SK-N-SH treated with all-trans-retinoic acid at 6 μM for 48 hours (cell line): ENCODE results near the gene CELF1.

ENCODE experiments used
- ATAC-seq: fragments of 200-7000 bp; cut with Tn5 transposase; 3 replicates; pipeline ENCODE4 v1.9.1; 2020; ENCODE audit warnings: mild to moderate bottlenecking, moderate library complexity
- CSDC2 ChIP-seq: fragments of 250-450 bp; sonication (Bioruptor Pico); IDR thresholded peaks from 2 replicates; pipeline ENCODE4 v1.5.0; 2020; ENCODE audit warnings: mild to moderate bottlenecking, moderate library complexity
- GLIS3 ChIP-seq: fragments of 250-450 bp; sonication (Bioruptor Pico); IDR thresholded peaks from 2 replicates; pipeline ENCODE4 v1.5.0; 2020; ENCODE audit warnings: mild to moderate bottlenecking, moderate library complexity
- PPARA ChIP-seq: fragments of 250-450 bp; sonication (Bioruptor Pico); IDR thresholded peaks from 2 replicates; pipeline ENCODE4 v1.5.0; 2020; ENCODE audit warnings: mild to moderate bottlenecking, borderline replicate concordance
- RARB ChIP-seq: fragments of 250-450 bp; sonication (Bioruptor Pico); IDR thresholded peaks from 2 replicates; pipeline ENCODE4 v1.8.0; 2021; ENCODE audit warnings: mild to moderate bottlenecking, moderate library complexity
- ZC3H10 ChIP-seq: fragments of 250-450 bp; sonication (Bioruptor Pico); IDR thresholded peaks from 2 replicates; pipeline ENCODE4 v1.5.1; 2021; ENCODE audit warnings: mild to moderate bottlenecking, moderate library complexity
- ZFP3 ChIP-seq: fragments of 250-450 bp; sonication (Bioruptor Pico); IDR thresholded peaks from 2 replicates; pipeline ENCODE4 v1.5.0; 2020; ENCODE audit warnings: mild to moderate bottlenecking, moderate library complexity
- ZNF70 ChIP-seq: fragments of 450-650 bp; formaldehyde crosslinking; IDR thresholded peaks from 2 replicates; pipeline ENCODE4 v1.5.0; 2020; ENCODE audit warnings: mild to moderate bottlenecking, moderate library complexity
- ZNF8 ChIP-seq: fragments of 450-650 bp; formaldehyde crosslinking; IDR thresholded peaks from 2 replicates; pipeline ENCODE4 v1.5.0; 2020; ENCODE audit warnings: mild to moderate bottlenecking, moderate library complexity
- TF ChIP-seq, protein P1 (sequence below): fragments of 250-450 bp; sonication (Bioruptor Pico); IDR thresholded peaks from 2 replicates; pipeline ENCODE4 v1.8.0; 2020; ENCODE audit warnings: mild to moderate bottlenecking, moderate library complexity, borderline replicate concordance
- TF ChIP-seq, protein P2 (sequence below): fragments of 250-450 bp; sonication (Bioruptor Pico); IDR thresholded peaks from 2 replicates; pipeline ENCODE4 v1.5.1; 2020; ENCODE audit warnings: low read depth, mild to moderate bottlenecking, moderate library complexity

CELF1 gene

DNA sequence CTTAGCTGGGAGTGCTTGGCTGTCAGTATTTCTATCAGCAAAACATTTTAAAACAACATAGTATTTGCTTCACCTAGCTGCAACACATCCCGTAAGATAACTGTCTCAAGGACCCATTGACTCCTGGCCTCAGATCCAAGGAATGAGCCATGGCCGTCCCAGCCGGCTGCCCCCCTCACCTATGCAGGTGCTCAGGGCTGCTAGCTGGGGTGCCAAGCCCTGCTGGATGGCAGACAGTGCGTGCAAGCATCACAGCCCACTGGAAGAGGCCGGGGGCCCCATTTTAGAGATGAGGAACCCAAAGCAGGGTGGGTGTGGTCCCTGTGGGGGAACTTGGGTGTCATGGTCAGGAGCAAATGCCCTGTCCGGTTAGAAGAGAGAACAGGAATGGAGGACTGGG lies 135.2 kb downstream of the CELF1 start (continued):
- TF ChIP-seq GLIS3 (CRISPR knock-in tag) (no peak), ZNF8 (CRISPR knock-in tag) (no peak), RARB (CRISPR knock-in tag) (no peak), PPARA (CRISPR knock-in tag) (no peak)

DNA sequence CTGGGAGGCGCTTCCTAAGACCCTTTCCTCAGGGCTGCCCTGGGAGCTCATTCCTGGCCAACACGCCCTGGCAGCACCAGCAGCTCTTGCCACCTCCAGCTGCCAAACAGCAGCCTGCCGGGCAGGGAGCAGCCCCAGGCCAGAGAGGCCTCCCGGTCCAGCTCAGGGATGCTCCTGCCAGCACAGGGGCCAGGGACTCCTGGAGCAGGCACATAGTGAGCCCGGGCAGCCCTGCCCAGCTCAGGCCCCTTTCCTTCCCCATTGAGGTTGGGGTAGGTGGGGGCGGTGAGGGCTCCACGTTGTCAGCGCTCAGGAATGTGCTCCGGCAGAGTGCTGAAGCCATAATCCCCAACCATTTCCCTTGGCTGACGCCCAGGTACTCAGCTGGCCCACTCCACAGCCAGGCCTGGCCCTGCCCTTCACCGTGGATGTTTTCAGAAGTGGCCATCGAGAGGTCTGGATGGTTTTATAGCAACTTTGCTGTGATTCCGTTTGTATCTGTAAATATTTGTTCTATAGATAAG lies 136.9 kb downstream of the CELF1 start:
- ATAC-seq = peak; percentile 88
- TF ChIP-seq, protein P1, sequence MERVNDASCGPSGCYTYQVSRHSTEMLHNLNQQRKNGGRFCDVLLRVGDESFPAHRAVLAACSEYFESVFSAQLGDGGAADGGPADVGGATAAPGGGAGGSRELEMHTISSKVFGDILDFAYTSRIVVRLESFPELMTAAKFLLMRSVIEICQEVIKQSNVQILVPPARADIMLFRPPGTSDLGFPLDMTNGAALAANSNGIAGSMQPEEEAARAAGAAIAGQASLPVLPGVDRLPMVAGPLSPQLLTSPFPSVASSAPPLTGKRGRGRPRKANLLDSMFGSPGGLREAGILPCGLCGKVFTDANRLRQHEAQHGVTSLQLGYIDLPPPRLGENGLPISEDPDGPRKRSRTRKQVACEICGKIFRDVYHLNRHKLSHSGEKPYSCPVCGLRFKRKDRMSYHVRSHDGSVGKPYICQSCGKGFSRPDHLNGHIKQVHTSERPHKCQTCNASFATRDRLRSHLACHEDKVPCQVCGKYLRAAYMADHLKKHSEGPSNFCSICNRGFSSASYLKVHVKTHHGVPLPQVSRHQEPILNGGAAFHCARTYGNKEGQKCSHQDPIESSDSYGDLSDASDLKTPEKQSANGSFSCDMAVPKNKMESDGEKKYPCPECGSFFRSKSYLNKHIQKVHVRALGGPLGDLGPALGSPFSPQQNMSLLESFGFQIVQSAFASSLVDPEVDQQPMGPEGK (CRISPR knock-in tag) = peak; percentile 86
- TF ChIP-seq, protein P2, sequence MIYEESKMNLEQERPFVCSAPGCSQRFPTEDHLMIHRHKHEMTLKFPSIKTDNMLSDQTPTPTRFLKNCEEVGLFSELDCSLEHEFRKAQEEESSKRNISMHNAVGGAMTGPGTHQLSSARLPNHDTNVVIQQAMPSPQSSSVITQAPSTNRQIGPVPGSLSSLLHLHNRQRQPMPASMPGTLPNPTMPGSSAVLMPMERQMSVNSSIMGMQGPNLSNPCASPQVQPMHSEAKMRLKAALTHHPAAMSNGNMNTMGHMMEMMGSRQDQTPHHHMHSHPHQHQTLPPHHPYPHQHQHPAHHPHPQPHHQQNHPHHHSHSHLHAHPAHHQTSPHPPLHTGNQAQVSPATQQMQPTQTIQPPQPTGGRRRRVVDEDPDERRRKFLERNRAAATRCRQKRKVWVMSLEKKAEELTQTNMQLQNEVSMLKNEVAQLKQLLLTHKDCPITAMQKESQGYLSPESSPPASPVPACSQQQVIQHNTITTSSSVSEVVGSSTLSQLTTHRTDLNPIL (CRISPR knock-in tag) = no peak
- TF ChIP-seq CSDC2 (CRISPR knock-in tag) = no peak
- no peak for TF ChIP-seq ZNF70 (CRISPR knock-in tag)
- no peak for TF ChIP-seq ZC3H10 (CRISPR knock-in tag)
- TF ChIP-seq ZFP3 (CRISPR knock-in tag) = peak; percentile 51; the same call in 1 of the 2 replicates
- TF ChIP-seq, all 23 proteins: peak for 2
